Activated effector memory CD4-positive, alpha-beta T cell treated with anti-CD3 and anti-CD28 coated beads, Interleukin-2, amount 50 U/mL, for 16 hours (primary cell): ENCODE measurements around the gene GRK1.

ENCODE experiments used
- DNase-seq: peaks from one replicate; pipeline ENCODE4 v3.0.0-alpha.2; 2020

Gene GRK1

GRCh38 chr13:113632706-113633484 lies 34.1 kb upstream of the GRK1 start:
- DNase-seq: no peak

DNA sequence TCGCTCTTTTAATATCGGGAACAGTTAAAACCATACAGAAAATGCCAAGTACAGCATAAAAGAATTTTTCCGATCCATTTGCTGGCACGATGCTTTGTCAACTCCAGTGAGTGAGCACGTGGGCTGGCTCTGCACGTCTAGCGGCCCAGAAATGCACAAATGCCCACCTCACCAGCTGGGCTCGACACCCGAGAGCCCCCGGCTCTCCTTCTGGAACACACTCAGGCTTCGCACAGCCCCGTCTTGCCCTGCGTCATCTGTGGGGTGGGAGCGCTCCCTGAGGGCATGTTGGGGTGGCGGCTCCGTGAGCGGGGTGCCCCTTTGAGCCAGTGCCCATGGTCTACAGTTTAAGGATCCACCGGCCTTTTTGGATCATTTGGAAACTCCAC lies 33.5 kb upstream of the GRK1 start:
- peak; percentile 56 for DNase-seq

DNA sequence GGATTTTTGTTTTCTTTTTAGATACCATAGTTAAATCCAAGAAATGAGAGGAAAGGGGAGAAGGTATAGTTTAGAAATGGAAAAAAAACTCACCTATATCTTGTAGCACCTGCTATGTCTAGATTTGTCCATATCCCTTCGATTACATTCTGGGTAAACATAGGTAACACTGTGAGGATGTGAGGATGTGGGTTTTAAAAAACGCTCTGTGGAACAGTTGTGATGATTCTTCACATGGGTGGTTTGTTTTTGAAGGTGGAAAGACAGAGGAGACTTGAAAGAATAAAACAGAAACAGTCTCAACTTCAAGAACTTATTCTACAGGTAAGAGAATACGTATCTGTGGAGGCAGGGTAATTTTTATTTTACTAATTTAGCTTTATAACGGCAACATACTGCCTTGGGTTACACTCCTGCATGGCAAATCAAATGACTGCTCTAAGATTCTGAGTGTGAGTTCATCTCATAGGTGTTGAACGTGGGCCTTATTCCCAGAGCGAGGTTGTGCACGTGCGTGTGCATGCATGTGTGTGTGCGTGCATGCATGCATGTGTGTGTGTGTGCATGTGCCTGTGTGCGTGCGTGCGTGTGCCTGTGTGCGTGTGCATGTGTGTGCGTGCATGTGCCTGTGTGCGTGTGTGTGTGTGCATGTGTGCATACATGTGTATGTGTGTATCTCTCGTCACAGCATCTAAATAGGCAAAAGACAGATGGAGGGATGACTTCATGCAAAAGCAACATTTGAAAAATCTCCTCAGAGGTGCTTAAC lies 32.6 kb upstream of the GRK1 start:
- no peak for DNase-seq

- DNase-seq: no peak
Observed at GRCh38 chr13:113635048-113635420, 32.0 kb upstream of the GRK1 start.

DNA sequence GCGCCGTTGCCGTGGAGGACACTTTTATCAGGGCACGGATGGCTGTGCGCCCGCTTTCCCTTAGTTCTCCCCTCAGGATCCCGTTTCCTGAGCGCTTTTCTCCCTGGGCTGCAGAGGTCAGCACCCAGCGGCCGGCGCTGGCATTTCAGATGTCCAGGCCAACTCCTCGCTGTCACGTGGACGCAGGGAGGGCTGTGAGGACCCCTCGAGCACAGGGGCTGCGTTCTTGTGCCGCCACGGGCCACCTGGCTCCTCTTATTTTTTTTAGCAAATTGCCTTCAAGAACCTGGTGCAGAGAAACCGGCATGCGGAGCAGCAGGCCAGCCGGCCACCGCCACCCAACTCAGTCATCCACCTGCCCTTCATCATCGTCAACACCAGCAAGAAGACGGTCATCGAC lies 31.3 kb upstream of the GRK1 start:
- peak; percentile 31 for DNase-seq

DNA sequence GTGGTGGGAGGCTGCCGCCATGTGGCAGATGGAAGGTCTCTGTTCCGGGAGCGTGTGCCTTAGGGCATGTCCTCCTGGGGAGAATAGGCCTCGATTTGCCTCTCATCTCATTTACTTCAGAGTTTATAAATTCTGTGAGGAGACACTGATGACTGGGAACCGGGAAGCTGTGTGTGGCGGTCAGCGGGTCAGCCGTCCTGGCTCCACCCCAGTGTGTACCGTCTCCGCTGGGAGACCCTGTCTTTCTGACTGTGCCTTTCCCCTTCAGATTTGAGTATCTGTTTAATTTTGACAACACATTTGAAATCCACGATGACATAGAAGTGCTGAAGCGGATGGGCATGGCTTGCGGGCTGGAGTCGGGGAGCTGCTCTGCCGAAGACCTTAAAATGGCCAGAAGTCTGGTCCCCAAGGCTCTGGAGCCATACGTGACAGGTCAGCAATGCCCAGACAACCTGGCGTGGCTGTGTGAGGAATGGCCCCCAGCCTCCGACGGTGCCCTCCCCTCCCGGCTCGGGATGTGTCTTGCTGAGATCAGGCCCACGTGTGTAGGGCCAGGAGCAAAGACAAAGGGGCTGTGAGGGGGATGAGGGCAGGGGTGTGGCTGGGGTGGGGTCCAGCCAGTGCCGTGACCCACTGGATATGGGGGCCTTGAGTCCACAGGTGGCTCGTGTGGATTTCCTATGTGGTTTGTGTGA lies 30.6 kb upstream of the GRK1 start:
- DNase-seq: peak; percentile 50

DNA sequence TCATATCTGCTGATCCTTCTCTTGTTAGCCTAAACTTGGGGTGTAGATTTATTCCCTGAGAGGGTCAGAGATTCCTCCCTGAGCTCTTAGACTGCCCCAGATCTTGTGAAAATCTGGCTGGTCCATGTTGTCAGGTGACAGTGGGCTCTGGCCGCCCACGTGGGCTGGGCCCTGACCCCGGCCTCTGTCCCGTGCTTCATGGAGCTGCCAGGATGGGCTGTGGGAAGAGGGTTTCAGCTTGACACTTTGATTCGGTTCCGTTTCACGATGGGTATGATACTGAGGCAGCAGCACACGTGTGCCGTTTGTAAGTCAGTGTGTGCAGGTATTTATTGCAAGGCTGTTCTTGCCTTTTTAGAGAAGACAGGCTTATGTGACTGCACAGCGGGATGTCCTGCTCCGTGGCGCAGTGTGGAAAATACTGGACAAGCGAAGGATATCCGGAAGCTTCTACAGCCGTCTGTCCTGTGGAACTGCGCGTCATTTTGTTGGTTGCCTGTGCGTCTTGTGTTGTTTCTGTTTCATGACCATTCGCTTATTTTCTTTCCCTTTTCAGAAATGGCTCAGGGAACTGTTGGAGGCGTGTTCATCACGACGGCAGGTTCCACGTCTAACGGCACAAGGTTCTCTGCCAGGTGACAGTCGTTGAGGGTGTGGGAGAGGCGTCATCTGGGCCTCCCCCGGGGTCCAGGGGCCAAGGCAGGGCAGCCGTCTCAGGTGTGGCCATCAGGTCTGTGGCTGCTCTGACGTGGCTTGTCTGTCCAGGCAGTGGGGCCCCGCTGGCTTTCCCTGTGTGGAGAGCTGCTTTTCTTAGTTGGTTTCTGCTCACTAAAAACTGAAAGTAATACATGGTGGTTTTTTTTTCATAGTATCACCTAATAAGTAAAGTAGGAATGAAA lies 29.5 kb upstream of the GRK1 start:
- peak; percentile 49 for DNase-seq

GRCh38 chr13:113638173-113638746 lies 28.8 kb upstream of the GRK1 start:
- no peak for DNase-seq

DNA sequence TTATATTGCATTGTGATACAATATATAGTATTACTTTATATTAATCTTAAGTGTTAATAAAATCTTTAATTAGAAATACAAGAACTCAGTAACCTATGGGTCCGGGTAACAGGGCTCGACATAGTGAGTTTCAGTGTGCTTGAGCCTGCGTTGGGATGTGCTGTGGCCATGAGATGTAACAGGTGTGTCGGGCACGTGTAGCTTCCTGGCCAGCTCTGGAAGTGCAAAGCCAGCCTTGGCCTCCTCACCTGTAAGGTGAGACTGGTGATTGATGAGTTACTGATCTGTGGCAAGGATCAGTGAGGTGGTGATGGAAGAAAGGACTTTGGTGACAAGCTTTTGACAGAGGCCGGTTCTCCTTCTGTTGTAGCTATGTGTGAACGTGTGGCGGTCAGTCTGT lies 28.2 kb upstream of the GRK1 start:
- no peak for DNase-seq

GRCh38 chr13:113639616-113640262 lies 27.3 kb upstream of the GRK1 start:
- peak; percentile 54 for DNase-seq

- no peak for DNase-seq
Observed at GRCh38 chr13:113641426-113641825, 25.6 kb upstream of the GRK1 start.

GRCh38 chr13:113642563-113642962 lies 24.5 kb upstream of the GRK1 start:
- DNase-seq: no peak

GRCh38 chr13:113643593-113643992 lies 23.4 kb upstream of the GRK1 start:
- DNase-seq: no peak

- no peak for DNase-seq
Observed at GRCh38 chr13:113644800-113645199, 22.2 kb upstream of the GRK1 start.

DNA sequence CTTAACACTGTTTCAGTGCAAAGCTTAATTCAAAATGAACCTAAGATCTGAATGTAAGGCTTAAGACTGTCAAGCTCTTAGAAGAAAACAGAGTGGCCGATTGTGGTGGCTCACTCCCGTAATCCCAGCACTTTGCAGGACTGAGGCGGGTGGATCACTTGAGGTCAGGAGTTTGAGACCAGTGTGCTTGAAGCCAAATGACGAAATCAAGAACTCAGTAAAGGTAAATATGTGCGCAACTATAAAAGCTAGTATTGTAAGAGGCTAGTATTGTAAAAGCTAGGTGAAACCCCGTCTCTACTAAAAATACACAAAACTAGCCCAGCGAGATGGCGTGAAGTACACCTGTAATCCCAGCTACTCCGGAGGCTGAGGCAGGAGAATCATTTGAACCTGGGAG lies 21.7 kb upstream of the GRK1 start:
- DNase-seq: no peak

- DNase-seq: peak; percentile 22
Observed at GRCh38 chr13:113646376-113646775, 20.6 kb upstream of the GRK1 start.

GRCh38 chr13:113646921-113647340 lies 20.1 kb upstream of the GRK1 start:
- DNase-seq: peak; percentile 34

DNA sequence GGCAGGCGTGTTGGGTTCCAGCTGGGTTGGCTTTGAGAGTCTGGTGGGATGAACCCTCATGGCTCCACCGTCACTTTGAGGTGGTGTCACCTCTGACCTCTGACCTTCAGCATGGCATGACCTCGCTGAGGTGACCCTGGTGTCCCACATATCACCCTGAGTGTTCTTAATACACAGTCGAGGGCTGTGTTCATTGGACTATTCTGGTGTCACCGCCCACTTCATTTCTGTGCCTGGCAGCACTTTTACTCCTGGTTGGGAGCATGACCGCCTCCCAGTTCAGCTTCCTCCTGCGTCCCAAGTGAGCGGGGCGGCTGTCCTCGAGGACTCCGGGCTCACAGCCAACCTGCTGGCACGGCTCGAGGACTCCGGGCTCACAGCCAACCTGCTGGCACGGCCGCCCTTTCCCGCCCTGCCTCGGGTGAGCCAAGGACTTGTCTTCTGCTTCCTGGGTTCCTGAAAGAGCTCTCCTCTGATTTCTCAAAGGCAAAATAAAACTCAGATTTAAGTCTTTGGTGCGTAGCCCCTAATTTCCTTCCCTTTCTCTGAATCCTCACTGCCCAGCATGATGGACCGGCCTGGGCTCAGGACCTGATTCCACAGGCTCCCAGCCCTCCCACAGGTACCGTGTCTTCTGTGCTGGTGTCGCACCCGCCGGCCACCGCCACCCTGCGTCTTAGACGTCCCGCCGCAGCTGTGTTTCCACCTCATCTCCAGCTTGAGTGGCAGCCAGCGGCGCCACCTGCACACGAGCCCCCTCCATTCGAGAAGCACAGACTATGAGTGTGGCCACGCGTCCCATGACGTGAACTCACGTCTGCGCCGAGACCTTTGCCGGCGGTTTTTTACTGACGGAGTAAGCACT lies 19.4 kb upstream of the GRK1 start:
- peak; percentile 52 for DNase-seq

GRCh38 chr13:113648216-113648610 lies 18.8 kb upstream of the GRK1 start:
- DNase-seq: peak; percentile 25

DNA sequence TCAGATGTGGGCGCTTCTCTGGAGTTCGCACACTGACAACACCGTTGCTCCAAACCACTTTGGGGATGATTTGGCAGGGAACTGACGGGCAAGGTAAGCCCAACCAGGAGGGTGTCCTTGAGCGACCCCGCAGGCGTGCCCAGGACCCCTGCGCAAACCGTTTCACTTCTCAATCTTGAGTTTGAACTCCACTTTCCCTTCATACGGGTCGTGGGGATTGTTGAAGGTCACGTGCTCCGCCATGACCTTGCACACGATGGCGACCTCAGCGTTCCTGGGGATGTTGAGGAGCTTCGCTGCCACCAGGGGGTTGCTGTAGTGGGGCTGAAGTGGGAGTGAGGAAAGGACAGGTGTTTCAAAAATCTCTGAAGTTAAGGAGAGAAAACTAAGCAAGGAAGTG lies 17.8 kb upstream of the GRK1 start:
- DNase-seq: peak; percentile 36

DNA sequence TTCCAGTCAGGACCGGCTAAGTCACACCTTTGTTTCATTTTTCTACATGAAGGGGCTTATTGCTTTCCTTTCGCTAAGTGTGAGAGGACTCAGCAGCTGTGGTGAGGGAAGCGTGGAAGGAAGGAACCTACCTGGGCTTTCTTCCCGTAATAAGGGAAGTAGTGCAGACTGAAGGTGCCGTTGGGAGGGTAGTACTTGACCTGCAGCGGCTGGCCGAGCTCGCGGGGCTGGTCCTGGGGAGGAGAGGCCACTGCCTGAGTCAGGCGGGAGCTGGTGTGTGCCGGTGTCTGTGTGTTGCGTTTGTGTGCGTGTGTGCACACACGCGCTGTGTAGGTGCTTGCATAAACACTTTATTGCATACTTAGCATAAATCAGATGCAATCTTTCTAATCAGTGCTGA lies 16.7 kb upstream of the GRK1 start:
- DNase-seq: peak; percentile 47
